GM18907 (cell line): Measurements from ENCODE around the gene NFAM1.

ENCODE experiments used
- ATAC-seq: cut with Tn5 transposase; IDR thresholded peaks from one replicate; pipeline ENCODE4 v1.9.1; 2021; ENCODE audit warnings: mild to moderate bottlenecking, moderate library complexity; ENCODE audit not compliant: unreplicated experiment

NFAM1 gene

DNA sequence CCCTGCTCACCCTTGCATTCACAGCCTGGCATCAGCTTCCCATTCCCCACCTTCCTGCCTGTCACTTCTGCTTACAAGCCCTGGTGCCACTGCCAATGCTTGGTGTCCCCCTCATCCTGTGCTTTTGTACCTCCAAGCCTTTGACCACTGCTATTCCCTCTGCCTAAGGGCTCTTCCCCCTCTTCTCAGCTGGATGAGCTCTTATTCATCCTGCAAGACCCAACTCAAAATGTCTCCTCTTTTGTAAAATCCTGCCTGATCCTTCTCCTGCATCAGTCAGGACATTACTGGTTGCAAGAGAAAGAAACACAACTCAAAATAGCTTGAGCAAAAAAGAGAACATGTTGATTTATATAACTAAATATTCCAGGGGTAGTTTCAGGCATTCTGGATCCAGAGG, 94.8 kb downstream of the NFAM1 start:
- no peak for ATAC-seq

DNA sequence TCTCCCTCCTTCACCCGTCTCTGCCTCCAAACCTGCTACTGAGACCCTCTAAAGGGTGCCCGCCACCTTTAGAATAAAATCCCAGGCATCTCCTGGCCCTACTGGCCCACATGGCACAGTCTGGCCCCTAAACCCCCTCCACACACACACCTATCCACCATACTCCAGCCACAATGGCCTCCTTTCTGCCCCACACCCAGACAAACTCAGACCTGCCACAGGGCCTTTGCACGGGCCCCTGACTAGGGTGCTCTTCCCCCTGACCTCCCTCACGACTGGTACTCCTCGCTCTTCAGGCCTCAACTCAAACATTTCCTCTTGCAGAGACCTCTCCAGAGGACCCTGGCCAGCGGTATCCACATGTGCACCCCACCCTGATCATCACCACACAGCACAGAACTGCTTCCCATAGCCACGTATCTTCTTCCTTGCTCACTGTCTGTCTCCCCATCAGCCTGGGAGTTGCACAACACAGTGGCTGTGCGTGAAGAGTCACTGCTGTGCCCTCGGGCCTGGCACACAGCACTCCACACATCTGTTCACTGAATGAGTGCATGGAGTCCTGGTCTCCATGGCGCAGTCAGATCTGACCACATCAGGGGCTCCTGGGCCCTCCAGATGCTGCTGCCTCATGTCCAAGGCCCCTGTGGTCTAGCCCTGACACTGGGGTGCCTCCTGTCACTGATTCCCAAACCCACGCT, 95.5 kb downstream of the NFAM1 start:
- no peak for ATAC-seq

DNA sequence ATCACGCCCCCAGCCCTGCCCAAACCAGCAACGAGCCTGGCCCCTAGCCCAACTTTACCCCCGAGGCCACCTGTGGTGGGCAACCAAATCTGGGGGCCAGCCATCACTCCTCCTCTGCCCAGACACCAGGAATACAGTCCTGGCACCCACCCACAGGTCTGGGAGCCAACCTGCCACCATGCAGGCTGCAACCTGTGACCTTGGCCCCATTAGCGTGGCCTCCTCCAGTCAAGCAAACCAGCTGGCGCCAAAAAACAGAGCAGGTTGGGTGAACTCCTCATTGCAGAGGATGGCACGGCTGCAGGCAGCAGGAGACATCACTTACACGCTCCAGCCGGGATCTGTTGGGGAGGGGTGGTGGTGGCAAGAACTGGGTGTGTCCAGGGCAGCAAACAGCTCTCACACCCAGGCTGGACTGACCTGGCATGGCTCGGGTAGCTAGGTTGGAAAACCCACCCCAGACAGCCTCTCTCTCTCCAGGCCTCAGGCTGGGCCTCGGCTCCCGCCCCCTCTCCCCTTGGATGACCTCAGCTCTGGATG, 96.3 kb downstream of the NFAM1 start:
- ATAC-seq = no peak

DNA sequence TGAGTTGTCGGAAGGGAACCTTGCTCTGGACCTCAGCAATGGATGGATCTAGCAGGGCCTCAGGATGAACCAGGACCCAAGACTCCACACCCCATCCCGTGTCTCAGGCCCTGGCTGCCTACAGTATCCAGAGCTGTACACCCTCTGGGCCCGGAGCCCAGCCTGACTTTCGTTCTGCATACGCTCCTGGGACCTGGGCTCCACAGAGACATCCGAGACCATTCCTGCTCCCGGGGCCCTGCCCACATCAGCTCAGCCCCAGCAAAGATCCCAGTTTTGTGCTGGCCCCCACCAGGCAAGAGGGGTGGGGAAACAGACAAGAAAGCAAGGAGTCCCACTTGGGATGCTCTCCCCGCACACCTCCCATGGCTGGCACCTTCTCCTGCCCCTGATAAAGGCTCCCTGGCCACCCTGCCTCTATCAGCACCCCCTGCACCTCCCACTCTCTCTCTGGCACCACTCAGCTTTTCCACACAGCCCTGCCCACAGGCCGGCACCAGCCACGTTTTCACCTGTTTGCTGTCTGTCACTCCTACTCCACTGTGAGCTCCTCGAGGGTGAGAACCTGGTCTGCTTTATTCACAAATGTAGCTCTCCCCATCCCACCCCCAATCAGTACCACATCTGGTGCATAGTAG, 97.2 kb downstream of the NFAM1 start:
- ATAC-seq = no peak

DNA sequence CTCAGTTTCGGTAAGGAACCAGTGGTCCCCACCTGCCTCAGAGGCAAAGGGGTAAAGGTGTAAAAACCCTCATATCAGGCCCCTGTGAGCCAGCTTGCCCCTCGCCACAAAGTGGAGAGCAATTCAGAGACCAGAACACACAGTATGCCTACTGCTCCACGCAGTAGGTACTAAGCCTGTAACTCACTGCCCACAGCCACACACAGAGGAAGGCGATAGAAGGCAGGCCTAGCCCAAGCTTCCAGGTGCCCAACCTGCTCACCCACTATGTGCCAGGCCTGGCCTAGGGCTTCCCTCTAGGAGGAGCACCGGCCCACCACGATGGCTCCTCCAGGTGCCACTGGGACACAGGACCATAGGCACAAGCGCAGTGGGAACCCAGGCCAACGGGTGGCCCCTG, 98.7 kb downstream of the NFAM1 start:
- ATAC-seq = no peak

DNA sequence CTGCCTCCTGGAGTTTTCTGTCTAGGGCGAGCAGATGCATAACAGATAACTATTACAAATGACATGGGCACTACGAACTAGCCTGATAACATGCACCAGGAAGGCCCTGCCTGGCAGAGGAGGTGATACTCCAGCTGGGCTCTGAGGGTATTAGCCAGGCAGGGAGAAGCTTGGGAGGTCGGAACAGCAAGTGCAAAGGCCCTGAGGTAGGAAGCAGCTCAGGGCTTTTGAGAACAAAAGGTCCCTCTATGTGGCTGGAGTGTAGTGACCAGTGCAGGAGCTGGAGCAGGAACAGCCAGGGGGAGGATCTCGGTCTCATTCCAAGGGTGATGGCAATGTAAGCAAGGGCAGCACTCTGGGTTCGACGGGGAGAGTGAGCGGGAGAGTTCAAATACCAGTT, 100.1 kb downstream of the NFAM1 start:
- no peak for ATAC-seq

DNA sequence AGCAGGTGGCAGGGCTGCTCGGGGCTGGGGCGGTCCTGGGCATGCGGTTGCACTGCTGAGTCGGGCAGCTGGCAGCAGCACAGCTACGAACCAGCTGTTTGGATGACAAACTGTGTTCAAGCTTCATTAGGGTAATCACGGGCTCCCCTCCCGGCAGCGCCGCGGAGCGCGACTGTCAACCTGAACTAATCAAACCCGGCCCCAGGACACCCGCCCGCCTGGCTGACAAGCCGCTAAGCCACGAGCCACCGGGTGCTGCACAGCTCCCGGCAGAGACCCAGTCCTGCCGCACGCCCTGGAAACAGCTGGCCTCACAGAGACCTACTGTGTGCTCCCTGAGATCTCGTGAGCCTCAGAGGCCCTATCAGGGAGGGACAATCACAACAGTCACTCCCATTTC, 101.2 kb downstream of the NFAM1 start:
- ATAC-seq = no peak
